Daoy (cell line): ENCODE results near the gene RAB6C. TPM values are rescaled to one million over a fixed set of nuclear protein-coding genes. Genes with fewer than 3 reads are reported as not detected.
"Not testable (repeated sequence)": the region's sequence is repeated elsewhere in the genome, so short reads cannot be mapped to it uniquely, and the experiment has no call there.

ENCODE experiments used
- DNase-seq: peaks from one replicate; pipeline ENCODE4 v3.0.0-alpha.2; 2015; ENCODE audit warnings: low read depth
- total RNA-seq: library from RNA; depleted of rRNA; stranded (reverse); fragments of >200 nt; shearing (Covaris generic); gene quantifications from 2 replicates; pipeline ENCODE4 v1.2.3, GENCODE V29; 2014; rRNA removed

Gene RAB6C
- total RNA-seq = not detected in 2 replicates

- peak; percentile 40 for DNase-seq
These were observed at the start of gene RAB6C for GRCh38 chr2:129979629-129980155. Gene RAB6C (plus strand): TSS chr2:129979666. CDS start chr2:129980116, 450 bp downstream.

GRCh38 chr2:129930451-129930850 is 49.0 kb upstream of the RAB6C start:
- peak; percentile 15 for DNase-seq

- not testable (repeated sequence) for DNase-seq
These were observed 46.1 kb upstream of the RAB6C start for GRCh38 chr2:129933387-129933786.

- peak; percentile 40 for DNase-seq
These were observed 45.2 kb upstream of the RAB6C start for GRCh38 chr2:129934044-129934822.

GRCh38 chr2:129935118-129935517 is 44.3 kb upstream of the RAB6C start:
- DNase-seq = no peak

- no peak for DNase-seq
These were observed 43.0 kb upstream of the RAB6C start for GRCh38 chr2:129936334-129936934.

- not testable (repeated sequence) for DNase-seq
These were observed 40.5 kb upstream of the RAB6C start for GRCh38 chr2:129938850-129939471.

- not testable (repeated sequence) for DNase-seq
These were observed 36.0 kb upstream of the RAB6C start for GRCh38 chr2:129943456-129943855.

GRCh38 chr2:129945557-129945956 is 33.9 kb upstream of the RAB6C start:
- no peak for DNase-seq

- not testable (repeated sequence) for DNase-seq
These were observed 31.8 kb upstream of the RAB6C start for GRCh38 chr2:129947712-129948111.

GRCh38 chr2:129956171-129956570 is 23.3 kb upstream of the RAB6C start:
- not testable (repeated sequence) for DNase-seq

GRCh38 chr2:129957891-129958290 is 21.6 kb upstream of the RAB6C start:
- DNase-seq = no peak

GRCh38 chr2:129958736-129959135 is 20.7 kb upstream of the RAB6C start:
- not testable (repeated sequence) for DNase-seq

GRCh38 chr2:129968605-129969004 is 10.9 kb upstream of the RAB6C start:
- DNase-seq = not testable (repeated sequence)

GRCh38 chr2:129975016-129975774 is 4.3 kb upstream of the RAB6C start:
- DNase-seq = no peak

- DNase-seq = not testable (repeated sequence)
These were observed 2.5 kb upstream of the RAB6C start for GRCh38 chr2:129976969-129977368.

- DNase-seq = no peak
These were observed 1.5 kb upstream of the RAB6C start for GRCh38 chr2:129977986-129978385.

- not testable (repeated sequence) for DNase-seq
These were observed 780 bp downstream of the RAB6C start for GRCh38 chr2:129980246-129980645.

GRCh38 chr2:129981689-129982088 is 2.2 kb downstream of the RAB6C start:
- peak; percentile 11 for DNase-seq

GRCh38 chr2:129984426-129984825 is 5.0 kb downstream of the RAB6C start:
- no peak for DNase-seq

GRCh38 chr2:129992415-129993006 is 13.0 kb downstream of the RAB6C start:
- DNase-seq = not testable (repeated sequence)
